HCT116 (cell line): ENCODE results near the gene IQCK. TPM values are rescaled to one million over a fixed set of nuclear protein-coding genes. Genes with fewer than 3 reads are reported as not detected.

Experiments used
- ATAC-seq: fragments of 200-7000 bp; cut with Tn5 transposase; 2 replicates; pipeline ENCODE4 v1.9.1; 2020; ENCODE audit warnings: mild to moderate bottlenecking, moderate library complexity
- BruUV-seq: library from RNA; stranded (reverse); fragments of 400-500 nt; replicated peaks from 2 replicates; lab custom pipeline; 2021; lab: Mats Ljungman, UMichigan
- CTCF ChIA-PET: fragments of 300-600 bp; sonication (Branson Sonifier 250); formaldehyde crosslinking; loops from one replicate; lab custom pipeline; 2021; ENCODE audit warnings: antibody characterized with exemption; lab: Charles Lee
- POLR2A ChIA-PET: fragments of 300-600, 350-600 bp; sonication (Branson Sonifier 250); formaldehyde crosslinking; loops from one replicate; lab custom pipeline; 2021; ENCODE audit warnings: antibody characterized with exemption; lab: Charles Lee
- RAD21 ChIA-PET, 2 experiments: fragments of 300-600 bp; sonication (Branson Sonifier 250); formaldehyde crosslinking; loops; one replicate each; lab custom pipeline; 2023; ENCODE audit warnings: low total read pairs in 2 of 2; ENCODE audit not compliant: uncharacterized antibody in 2 of 2, unreplicated experiment in 2 of 2, low non-redundant PET in 1 of 2; lab: Charles Lee
- DNase-seq: peaks from one replicate; pipeline ENCODE4 v3.0.0-alpha.2; 2010; ENCODE audit warnings: low read depth, low spot score
- H2AFZ ChIP-seq: fragments of 200-600 bp; shearing (Covaris generic), sonication (generic); 2 replicates; pipeline ENCODE4 v1.6.1; 2017; ENCODE audit warnings: low read depth, mixed run types, mixed read lengths, antibody characterized with exemption, low read length; ENCODE audit not compliant: poor library complexity, severe bottlenecking
- H3K27ac ChIP-seq: 2 replicates; pipeline ENCODE4 v1.5.1; 2012; ENCODE audit warnings: low read depth, low read length
- H3K27me3 ChIP-seq: fragments of 200-600 bp; sonication (generic); 2 replicates; pipeline ENCODE4 v1.6.1; 2016; ENCODE audit warnings: mixed run types, low read length, mixed read lengths; ENCODE audit not compliant: insufficient read depth
- H3K36me3 ChIP-seq, 2 experiments: fragments of 200-500 bp in 1 of 2; fragments of 200-600 bp in 1 of 2; sonication (Bioruptor generic) in 1 of 2; sonication (generic) in 1 of 2; 2 replicates each; pipeline versions ENCODE4 v1.5.1 to v1.6.1; 2014 to 2016; ENCODE audit warnings: low read length in 2 of 2, inconsistent platforms in 1 of 2, mixed read lengths in 1 of 2, mixed run types in 1 of 2; ENCODE audit not compliant: insufficient read depth in 2 of 2, control insufficient read depth in 1 of 2
- H3K4me1 ChIP-seq, 2 experiments: fragments of 200-600 bp in 1 of 2; sonication (generic) in 1 of 2; 2 replicates each; pipeline versions ENCODE4 v1.5.1 to v1.6.1; 2012 to 2017; ENCODE audit warnings: low read length in 2 of 2, inconsistent platforms in 1 of 2, mild to moderate bottlenecking in 1 of 2, mixed read lengths in 1 of 2, mixed run types in 1 of 2, moderate library complexity in 1 of 2; ENCODE audit not compliant: insufficient read depth in 2 of 2, control insufficient read depth in 1 of 2
- H3K4me2 ChIP-seq: fragments of 200-600 bp; sonication (generic); 2 replicates; pipeline ENCODE4 v1.6.1; 2017; ENCODE audit warnings: mixed run types, low read length, mixed read lengths
- H3K4me3 ChIP-seq, 2 experiments: fragments of 200-600 bp in 1 of 2; sonication (generic) in 1 of 2; replicated peaks in 1 of 2; 2 replicates each; pipeline ENCODE4 v1.5.1; 2011 to 2016; ENCODE audit warnings: low read length in 2 of 2, control low read depth in 1 of 2, low read depth in 1 of 2, mild to moderate bottlenecking in 1 of 2, mixed read lengths in 1 of 2, mixed run types in 1 of 2
- H3K79me2 ChIP-seq: fragments of 200-600 bp; sonication (generic); 2 replicates; pipeline ENCODE4 v1.6.1; 2017; ENCODE audit warnings: mild to moderate bottlenecking, mixed run types, low read length, moderate library complexity, mixed read lengths; ENCODE audit not compliant: insufficient read depth
- H3K9ac ChIP-seq: fragments of 200-600 bp; sonication (generic); 2 replicates; pipeline ENCODE4 v1.6.1; 2016; ENCODE audit warnings: low read length, mixed read lengths
- H3K9me2 ChIP-seq: fragments of 200-600 bp; sonication (generic), shearing (Covaris generic); 2 replicates; pipeline ENCODE4 v1.6.1; 2017; ENCODE audit warnings: mixed run types, mild to moderate bottlenecking, moderate library complexity; ENCODE audit not compliant: insufficient read depth
- H3K9me3 ChIP-seq, 2 experiments: fragments of 200-500 bp in 1 of 2; fragments of 200-600 bp in 1 of 2; sonication (Bioruptor generic) in 1 of 2; sonication (generic) in 1 of 2; 2 replicates each; pipeline ENCODE4 v1.6.1; 2014 to 2017; ENCODE audit warnings: low read length in 2 of 2, mixed read lengths in 2 of 2, inconsistent platforms in 1 of 2, low read depth in 1 of 2, mild to moderate bottlenecking in 1 of 2, mixed run types in 1 of 2, moderate library complexity in 1 of 2; ENCODE audit not compliant: control insufficient read depth in 1 of 2, insufficient read depth in 1 of 2
- H4K20me1 ChIP-seq: fragments of 200-600 bp; sonication (generic), shearing (Covaris generic); 2 replicates; pipeline ENCODE4 v1.6.1; 2017; ENCODE audit warnings: mixed run types, mild to moderate bottlenecking, moderate library complexity; ENCODE audit not compliant: insufficient read depth
- CTCF ChIP-seq, 3 experiments: fragments of 200-600 bp in 1 of 3; sonication (generic) in 1 of 3; IDR thresholded peaks in 2 of 3; conservative IDR thresholded peaks in 1 of 3; 2 replicates each; pipeline ENCODE4 v1.5.1; 2012 to 2017; ENCODE audit warnings: low read depth in 2 of 3, low read length in 2 of 3, antibody characterized with exemption in 1 of 3, borderline replicate concordance in 1 of 3, control low read depth in 1 of 3, mild to moderate bottlenecking in 1 of 3, mixed read lengths in 1 of 3, mixed run types in 1 of 3, moderate library complexity in 1 of 3; ENCODE audit not compliant: insufficient read depth in 1 of 3
- JUND ChIP-seq: IDR thresholded peaks from 2 replicates; pipeline ENCODE4 v1.6.1; 2012
- POLR2AphosphoS5 ChIP-seq: IDR thresholded peaks from 2 replicates; pipeline ENCODE4 v1.6.1; 2011; ENCODE audit warnings: mild to moderate bottlenecking, low read depth, low read length, moderate library complexity
- SIN3A ChIP-seq: IDR thresholded peaks from 2 replicates; pipeline ENCODE4 v1.6.1; 2012; ENCODE audit warnings: low read depth
- intact Hi-C: fragments of 100-400 bp; cut with micrococcal nuclease; formaldehyde crosslinking; loops from 2 replicates; pipeline ENCODE4 v1.10.0; 2022
- total RNA-seq: library from RNA; stranded (reverse); gene quantifications from one replicate; pipeline ENCODE4 v1.2.1, GENCODE V29; 2021; ENCODE audit not compliant: unreplicated experiment

The IQCK gene
- total RNA-seq, 1 experiment from 2014 or later, result 11.8 TPM

- H3K79me2 ChIP-seq, result no peaks in the 10 kb centered on the region
- no peaks in the 10 kb centered on the region for H3K27me3 ChIP-seq
- DNase-seq, result no peak
- intact Hi-C loops, result loop anchor here (10.0 kb wide), 1 partner anchor 797 kb away; no protein-coding TSS in a partner anchor
- no peaks in the 10 kb centered on the region for H3K9me2 ChIP-seq
- H3K4me2 ChIP-seq, result no peak overlapping the region
- H3K4me1 ChIP-seq, result peaks cover 3 to 15% of the 10 kb centered on the region in 2 experiments; a peak in 3 of 4 replicates
- TF ChIP-seq CTCF (IDR thresholded peaks at IDR 0.05 in 2 of 3, conservative IDR thresholded peaks at IDR 0.05 in 1 of 3; ENCODE audit: borderline replicate concordance in 1 of 3, insufficient read depth in 1 of 3, low read depth in 2 of 3, low read length in 2 of 3), result no peak
- H3K27ac ChIP-seq, result no peak overlapping the region
- H3K4me3 ChIP-seq, result no peak overlapping the region
- no peak overlapping the region for H3K9ac ChIP-seq
- no peaks in the 10 kb centered on the region for H3K36me3 ChIP-seq
- no TSS peak for BruUV-seq
- no peaks in the 10 kb centered on the region for H4K20me1 ChIP-seq
- H3K9me3 ChIP-seq, result no peaks in the 10 kb centered on the region
- no peak for ATAC-seq
- H2AFZ ChIP-seq, result no peak overlapping the region
- ChIA-PET RAD21 (no interaction called here), CTCF (interaction anchor here (3.1 kb wide), 1 partner anchor 280 kb away, joined by 8 read pairs; no protein-coding TSS in a partner anchor), POLR2A (no interaction called here)
Measured at GRCh38 chr16:19881783-19882182, 163.7 kb downstream of the IQCK start.

GRCh38 chr16:19882186-19882585 is 164.1 kb downstream of the IQCK start:
- Histone ChIP-seq H3K27ac (no peak overlapping the region), H3K79me2 (no peaks in the 10 kb centered on the region)
- TF ChIP-seq JUND (no peak), SIN3A (no peak), CTCF (IDR thresholded peaks at IDR 0.05 in 2 of 3, conservative IDR thresholded peaks at IDR 0.05 in 1 of 3; ENCODE audit: borderline replicate concordance in 1 of 3, insufficient read depth in 1 of 3, low read depth in 2 of 3, low read length in 2 of 3) (no peak), POLR2AphosphoS5 (no peak)
- TF ChIP-seq, all 23 proteins: peak for 0
- Histone ChIP-seq H3K4me2 (no peak overlapping the region), H2AFZ (no peak overlapping the region), H3K36me3 (no peaks in the 10 kb centered on the region), H3K27me3 (no peaks in the 10 kb centered on the region), H3K4me1 (peaks cover 3 to 15% of the 10 kb centered on the region in 2 experiments; a peak in 3 of 4 replicates), H4K20me1 (no peaks in the 10 kb centered on the region), H3K9me2 (no peaks in the 10 kb centered on the region), H3K4me3 (no peak overlapping the region), H3K9me3 (no peaks in the 10 kb centered on the region), H3K9ac (no peak overlapping the region)
- ChIA-PET CTCF (interaction anchor here (3.1 kb wide), 1 partner anchor 281 kb away, joined by 8 read pairs; no protein-coding TSS in a partner anchor), RAD21 (no interaction called here), POLR2A (no interaction called here)
- BruUV-seq, result no TSS peak
- intact Hi-C loops, result loop anchor here (10.0 kb wide), 1 partner anchor 797 kb away; no protein-coding TSS in a partner anchor
- DNase-seq (no peak), ATAC-seq (no peak)
